ENCODE measurements around the gene TDP1.

DNA sequence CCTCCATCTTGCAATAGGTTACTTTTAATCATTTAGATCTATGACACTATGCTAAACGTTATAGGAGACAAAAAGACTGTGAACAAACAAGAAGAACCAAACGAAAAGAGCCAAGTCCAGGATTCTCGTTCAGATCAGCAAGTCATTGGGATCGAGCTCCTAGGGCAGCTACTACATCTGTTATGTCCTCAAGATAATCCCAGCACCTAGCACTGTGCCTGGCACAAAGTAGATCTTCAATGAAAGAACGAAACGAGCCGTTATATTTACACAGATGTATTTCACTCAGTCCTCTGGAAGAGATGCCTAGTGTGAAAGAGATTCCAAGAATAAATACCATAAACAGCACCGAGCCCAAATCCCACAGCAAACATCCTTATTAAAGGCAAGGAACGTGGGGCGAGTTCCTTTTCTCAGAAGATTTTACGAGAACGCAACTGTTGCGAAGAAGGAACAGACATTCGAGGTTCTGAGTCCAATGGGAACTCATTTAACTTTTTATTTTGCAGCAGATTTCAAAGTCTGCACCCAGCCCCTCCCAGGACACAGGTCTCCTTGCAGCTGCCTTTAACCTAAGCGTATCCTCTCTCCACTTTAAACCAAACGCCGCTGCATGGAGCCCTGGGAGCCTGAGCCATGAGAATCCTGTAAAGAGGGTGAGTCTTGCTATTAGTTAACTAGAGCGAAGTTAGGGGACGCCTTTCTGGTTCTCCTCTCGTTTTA, 544 bp upstream of the TDP1 start:
- TF ChIP-seq, protein P1, sequence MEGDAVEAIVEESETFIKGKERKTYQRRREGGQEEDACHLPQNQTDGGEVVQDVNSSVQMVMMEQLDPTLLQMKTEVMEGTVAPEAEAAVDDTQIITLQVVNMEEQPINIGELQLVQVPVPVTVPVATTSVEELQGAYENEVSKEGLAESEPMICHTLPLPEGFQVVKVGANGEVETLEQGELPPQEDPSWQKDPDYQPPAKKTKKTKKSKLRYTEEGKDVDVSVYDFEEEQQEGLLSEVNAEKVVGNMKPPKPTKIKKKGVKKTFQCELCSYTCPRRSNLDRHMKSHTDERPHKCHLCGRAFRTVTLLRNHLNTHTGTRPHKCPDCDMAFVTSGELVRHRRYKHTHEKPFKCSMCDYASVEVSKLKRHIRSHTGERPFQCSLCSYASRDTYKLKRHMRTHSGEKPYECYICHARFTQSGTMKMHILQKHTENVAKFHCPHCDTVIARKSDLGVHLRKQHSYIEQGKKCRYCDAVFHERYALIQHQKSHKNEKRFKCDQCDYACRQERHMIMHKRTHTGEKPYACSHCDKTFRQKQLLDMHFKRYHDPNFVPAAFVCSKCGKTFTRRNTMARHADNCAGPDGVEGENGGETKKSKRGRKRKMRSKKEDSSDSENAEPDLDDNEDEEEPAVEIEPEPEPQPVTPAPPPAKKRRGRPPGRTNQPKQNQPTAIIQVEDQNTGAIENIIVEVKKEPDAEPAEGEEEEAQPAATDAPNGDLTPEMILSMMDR (conservative IDR thresholded peaks at IDR 0.05; ENCODE audit: low read depth, low read length), result no peak
- no peak for TF ChIP-seq MAFK (IDR thresholded peaks at IDR 0.05; ENCODE audit: low read depth, low read length)
- no peak for TF ChIP-seq SMC3 (IDR thresholded peaks at IDR 0.05; ENCODE audit: low read depth, low read length)
- no peak for TF ChIP-seq FOS (IDR thresholded peaks at IDR 0.05; ENCODE audit: low read depth, low read length)
- no peak for TF ChIP-seq POLR2A (IDR thresholded peaks at IDR 0.05; ENCODE audit: low read depth, low read length)
- no peak for TF ChIP-seq CEBPB (IDR thresholded peaks at IDR 0.05; ENCODE audit: low read depth, low read length)
- TF ChIP-seq, protein P2, sequence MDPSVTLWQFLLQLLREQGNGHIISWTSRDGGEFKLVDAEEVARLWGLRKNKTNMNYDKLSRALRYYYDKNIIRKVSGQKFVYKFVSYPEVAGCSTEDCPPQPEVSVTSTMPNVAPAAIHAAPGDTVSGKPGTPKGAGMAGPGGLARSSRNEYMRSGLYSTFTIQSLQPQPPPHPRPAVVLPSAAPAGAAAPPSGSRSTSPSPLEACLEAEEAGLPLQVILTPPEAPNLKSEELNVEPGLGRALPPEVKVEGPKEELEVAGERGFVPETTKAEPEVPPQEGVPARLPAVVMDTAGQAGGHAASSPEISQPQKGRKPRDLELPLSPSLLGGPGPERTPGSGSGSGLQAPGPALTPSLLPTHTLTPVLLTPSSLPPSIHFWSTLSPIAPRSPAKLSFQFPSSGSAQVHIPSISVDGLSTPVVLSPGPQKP (IDR thresholded peaks at IDR 0.05; ENCODE audit: borderline replicate concordance, low read depth, low read length), result no peak
- TF ChIP-seq, protein P3, sequence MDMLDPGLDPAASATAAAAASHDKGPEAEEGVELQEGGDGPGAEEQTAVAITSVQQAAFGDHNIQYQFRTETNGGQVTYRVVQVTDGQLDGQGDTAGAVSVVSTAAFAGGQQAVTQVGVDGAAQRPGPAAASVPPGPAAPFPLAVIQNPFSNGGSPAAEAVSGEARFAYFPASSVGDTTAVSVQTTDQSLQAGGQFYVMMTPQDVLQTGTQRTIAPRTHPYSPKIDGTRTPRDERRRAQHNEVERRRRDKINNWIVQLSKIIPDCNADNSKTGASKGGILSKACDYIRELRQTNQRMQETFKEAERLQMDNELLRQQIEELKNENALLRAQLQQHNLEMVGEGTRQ (IDR thresholded peaks at IDR 0.05; ENCODE audit: low read depth, low read length), result no peak
